ENCODE measurements around the gene PTPMT1.
A peak's percentile ranks its signal among the peaks of the same experiment; 100 is the strongest.

The PTPMT1 gene

GRCh38 chr11:47616726-47617416 lies 51.5 kb downstream of the PTPMT1 start:
- DNase-seq, result peak; percentile 5

DNA sequence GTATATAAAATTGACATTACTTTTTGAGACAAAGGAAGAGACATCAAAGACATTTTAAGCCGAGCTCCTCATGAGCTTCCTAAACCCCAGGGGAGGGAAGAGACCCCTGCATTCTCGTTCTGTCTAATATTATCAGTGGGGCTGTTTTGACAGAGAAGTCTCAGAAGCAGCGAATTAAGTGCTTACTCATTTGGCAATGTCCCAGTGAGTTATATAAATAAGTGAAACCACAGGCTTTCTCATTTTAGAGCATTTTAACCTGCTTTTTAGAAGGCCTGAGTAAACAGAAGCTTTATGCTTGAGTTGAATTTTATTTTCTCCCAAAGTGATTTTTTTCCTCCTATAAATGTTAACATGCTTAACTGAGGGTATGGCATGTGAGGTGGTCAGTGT lies 52.0 kb downstream of the PTPMT1 start:
- DNase-seq, result no peak

DNA sequence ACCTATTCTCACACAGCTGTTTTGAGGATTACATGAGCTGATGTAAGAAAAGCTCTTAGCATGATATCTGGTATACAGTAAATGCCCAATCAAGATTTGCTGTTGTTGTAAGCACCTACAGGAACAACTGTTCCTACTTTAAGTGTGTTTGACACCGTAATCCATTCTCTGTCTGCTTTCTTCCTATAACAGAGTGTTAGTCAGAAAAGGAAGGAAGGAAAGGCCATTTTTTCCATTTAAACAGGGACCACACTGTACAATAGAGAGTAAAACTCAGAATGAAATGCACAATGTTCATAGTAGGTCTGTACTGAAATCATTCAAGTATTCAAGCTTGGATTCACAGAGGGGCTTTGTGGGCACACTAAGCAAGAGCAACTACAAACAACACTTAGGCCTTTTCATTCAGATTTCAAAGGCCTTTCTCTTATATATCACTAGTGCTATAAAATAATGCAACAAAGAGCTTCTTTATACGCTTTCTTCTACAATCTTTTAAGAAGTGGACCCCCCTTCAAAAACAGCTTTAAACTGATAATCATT lies 55.5 kb downstream of the PTPMT1 start:
- DNase-seq, result no peak
